ENCODE measurements around the gene TP53I13.

GRCh38 chr17:29617481-29618271 is 49.2 kb downstream of the TP53I13 start:
- TF ChIP-seq TOE1 (CRISPR knock-in tag; IDR thresholded peaks at IDR 0.05) (no peak), AFF4 (CRISPR knock-in tag; IDR thresholded peaks at IDR 0.05) (no peak), ZNF83 (CRISPR knock-in tag; IDR thresholded peaks at IDR 0.05; ENCODE audit: borderline replicate concordance) (no peak), POLR2A (IDR thresholded peaks at IDR 0.05; ENCODE audit: insufficient read depth in 1 of 2, low read depth in 2 of 2, low read length in 2 of 2) (no peak), JUNB (CRISPR knock-in tag; IDR thresholded peaks at IDR 0.05; ENCODE audit: borderline replicate concordance) (no peak), ZFX (CRISPR knock-in tag; IDR thresholded peaks at IDR 0.05; ENCODE audit: low read depth) (peak; percentile 73), POGZ (CRISPR knock-in tag; IDR thresholded peaks at IDR 0.05) (0 out of 2 replicates have a peak, but pooled peaks have one; percentile 31), SRSF1 (optimal IDR thresholded peaks at IDR 0.05; ENCODE audit: low read depth, low read length) (no peak), ZNF274 (CRISPR knock-in tag; IDR thresholded peaks at IDR 0.05) (no peak; the same call in 1 of the 2 replicates), ZBTB8A (CRISPR knock-in tag; IDR thresholded peaks at IDR 0.05; ENCODE audit: borderline replicate concordance, low read depth) (no peak), KDM5A (IDR thresholded peaks at IDR 0.05; ENCODE audit: borderline replicate concordance, low read length) (no peak), MIXL1 (CRISPR knock-in tag; IDR thresholded peaks at IDR 0.05) (no peak)

Data from HepG2 (cell line).